H1 (cell line): ENCODE data around the gene RFPL2. TPM values are rescaled to one million over a fixed set of nuclear protein-coding genes. Genes with fewer than 3 reads are reported as not detected.
"Not testable (repeated sequence)": the region's sequence is repeated elsewhere in the genome, so short reads cannot be mapped to it uniquely, and the experiment has no call there.

Source experiments
- CTCF ChIA-PET: fragments of 300-600 bp; sonication (Branson Sonifier 250); formaldehyde crosslinking; loops from one replicate; lab custom pipeline; 2021; ENCODE audit not compliant: partially characterized antibody; lab: Charles Lee
- POLR2A ChIA-PET: fragments of 300-600 bp; sonication (Branson Sonifier 250); formaldehyde crosslinking; loops from one replicate; lab custom pipeline; 2021; ENCODE audit warnings: inconsistent platforms; ENCODE audit not compliant: partially characterized antibody; lab: Charles Lee
- DNase-seq, 2 experiments: peaks; one replicate each; pipeline versions ENCODE4 v3.0.0 to v3.0.0-alpha.2; 2010 to 2022; ENCODE audit warnings: low spot score in 2 of 2, low read depth in 1 of 2, mixed read lengths in 1 of 2
- FAIRE-seq: peaks from 2 replicates; lab custom pipeline; 2011; peaks lifted over from hg19 to GRCh38; lab: Jason Lieb, UNC
- H2AFZ ChIP-seq: 2 replicates; pipeline ENCODE4 v1.8.1; 2012; ENCODE audit warnings: low read length, inconsistent platforms
- H2AK5ac ChIP-seq: 2 replicates; pipeline ENCODE4 v1.6.1; 2013; ENCODE audit warnings: low read depth, low read length
- H2BK120ac ChIP-seq: replicated peaks from 2 replicates; pipeline ENCODE3; 2013; ENCODE audit warnings: low read depth, low read length, inconsistent platforms
- H2BK12ac ChIP-seq: 2 replicates; pipeline ENCODE4 v1.6.1; 2013; ENCODE audit warnings: low read depth, low read length
- H2BK15ac ChIP-seq: 2 replicates; pipeline ENCODE4 v1.6.1; 2013; ENCODE audit warnings: low read length
- H2BK20ac ChIP-seq: 2 replicates; pipeline ENCODE4 v1.6.1; 2013; ENCODE audit warnings: low read length
- H2BK5ac ChIP-seq: 2 replicates; pipeline ENCODE4 v1.6.1; 2013; ENCODE audit warnings: low read depth, low read length
- H3K14ac ChIP-seq: 2 replicates; pipeline ENCODE4 v1.6.1; 2013; ENCODE audit warnings: inconsistent platforms; ENCODE audit not compliant: insufficient read length
- H3K18ac ChIP-seq: 2 replicates; pipeline ENCODE4 v1.6.1; 2013; ENCODE audit warnings: low read length; ENCODE audit errors: extremely low read depth
- H3K23ac ChIP-seq: 2 replicates; pipeline ENCODE4 v1.6.1; 2013; ENCODE audit warnings: inconsistent platforms; ENCODE audit not compliant: insufficient read length
- H3K23me2 ChIP-seq: 2 replicates; pipeline ENCODE4 v1.6.1; 2013; ENCODE audit warnings: low read depth, low read length
- H3K27ac ChIP-seq: 2 replicates; pipeline ENCODE4 v1.6.1; 2011; ENCODE audit warnings: low read depth, low read length, inconsistent platforms
- H3K27me3 ChIP-seq, 4 experiments: replicated peaks in 1 of 4; 1 replicate in 1 of 4; 2 replicates in 3 of 4; pipeline versions ENCODE4 v1.6.1 to v1.8.1; 2011 to 2013; ENCODE audit warnings: low read length in 3 of 4, mild to moderate bottlenecking in 3 of 4, inconsistent platforms in 2 of 4, mixed read lengths in 2 of 4, moderate library complexity in 1 of 4; ENCODE audit not compliant: control insufficient read depth in 3 of 4, insufficient read depth in 3 of 4; ENCODE audit errors: extremely low read depth in 1 of 4
- H3K36me3 ChIP-seq, 4 experiments: 2 replicates each; pipeline versions ENCODE4 v1.6.1 to v1.8.1; 2011 to 2013; ENCODE audit warnings: mild to moderate bottlenecking in 4 of 4, low read length in 3 of 4, moderate library complexity in 2 of 4, control low read depth in 1 of 4, inconsistent platforms in 1 of 4; ENCODE audit not compliant: insufficient read depth in 4 of 4, control insufficient read depth in 2 of 4
- H3K4ac ChIP-seq: replicated peaks from 2 replicates; pipeline ENCODE3; 2013; ENCODE audit warnings: low read length, low read depth, mixed read lengths, inconsistent platforms; ENCODE audit not compliant: insufficient read length
- H3K4me1 ChIP-seq, 4 experiments: replicated peaks in 1 of 4; 1 replicate in 1 of 4; 2 replicates in 3 of 4; pipeline versions ENCODE4 v1.6.1 to v1.8.1; 2011 to 2013; ENCODE audit warnings: low read length in 3 of 4, inconsistent platforms in 2 of 4, mixed read lengths in 1 of 4; ENCODE audit not compliant: insufficient read depth in 4 of 4, control insufficient read depth in 3 of 4
- H3K4me2 ChIP-seq, 2 experiments: 2 replicates each; pipeline versions ENCODE4 v1.6.1 to v1.8.1; 2011 to 2013; ENCODE audit warnings: low read depth in 2 of 2, low read length in 2 of 2, control low read depth in 1 of 2, inconsistent platforms in 1 of 2, mild to moderate bottlenecking in 1 of 2; ENCODE audit not compliant: insufficient read depth in 1 of 2
- H3K4me3 ChIP-seq, 4 experiments: fragments of 200-600, 300-600 bp in 1 of 4; sonication (generic), shearing (Covaris generic), sonication (Bioruptor Twin) in 1 of 4; 2 replicates each; pipeline versions ENCODE4 v1.5.1 to v1.8.1; 2011 to 2016; ENCODE audit warnings: low read length in 4 of 4, low read depth in 3 of 4, control low read depth in 2 of 4, inconsistent platforms in 2 of 4, mild to moderate bottlenecking in 2 of 4, mixed read lengths in 1 of 4, moderate library complexity in 1 of 4; ENCODE audit not compliant: insufficient read depth in 2 of 4; ENCODE audit errors: extremely low read depth in 1 of 4
- H3K56ac ChIP-seq: replicated peaks from 2 replicates; pipeline ENCODE3; 2013; ENCODE audit warnings: low read depth, mild to moderate bottlenecking, mixed read lengths, low read length, inconsistent platforms; ENCODE audit not compliant: insufficient read length
- H3K79me1 ChIP-seq: 2 replicates; pipeline ENCODE4 v1.6.1; 2013; ENCODE audit warnings: low read depth, low read length, control low read depth
- H3K79me2 ChIP-seq, 2 experiments: 2 replicates each; pipeline versions ENCODE4 v1.6.1 to v1.8.1; 2012 to 2013; ENCODE audit warnings: low read length in 2 of 2, mild to moderate bottlenecking in 2 of 2, inconsistent platforms in 1 of 2; ENCODE audit not compliant: insufficient read depth in 2 of 2, control insufficient read depth in 1 of 2
- H3K9ac ChIP-seq, 4 experiments: replicated peaks in 1 of 4; 1 replicate in 1 of 4; 2 replicates in 3 of 4; pipeline versions ENCODE4 v1.6.1 to v1.8.1; 2011 to 2013; ENCODE audit warnings: low read depth in 3 of 4, low read length in 3 of 4, control low read depth in 2 of 4, mild to moderate bottlenecking in 2 of 4, moderate library complexity in 2 of 4, inconsistent platforms in 1 of 4; ENCODE audit errors: extremely low read depth in 1 of 4
- H3K9me3 ChIP-seq, 2 experiments: 2 replicates each; pipeline versions ENCODE4 v1.6.1 to v1.8.1; 2012 to 2013; ENCODE audit warnings: mild to moderate bottlenecking in 2 of 2, moderate library complexity in 2 of 2, control low read depth in 1 of 2, inconsistent platforms in 1 of 2, low read depth in 1 of 2, low read length in 1 of 2, mixed read lengths in 1 of 2; ENCODE audit not compliant: insufficient read depth in 2 of 2
- H4K20me1 ChIP-seq, 2 experiments: replicated peaks in 1 of 2; 2 replicates each; pipeline versions ENCODE3 to v1.8.1; 2011 to 2013; ENCODE audit warnings: inconsistent platforms in 2 of 2, low read length in 2 of 2, mild to moderate bottlenecking in 1 of 2; ENCODE audit not compliant: insufficient read depth in 2 of 2, control insufficient read depth in 1 of 2
- H4K5ac ChIP-seq: 2 replicates; pipeline ENCODE4 v1.6.1; 2013; ENCODE audit warnings: low read length, low read depth, mixed read lengths, inconsistent platforms; ENCODE audit not compliant: insufficient read length
- H4K8ac ChIP-seq: 2 replicates; pipeline ENCODE4 v1.8.0; 2013; ENCODE audit warnings: mild to moderate bottlenecking, moderate library complexity, low read length, inconsistent platforms; ENCODE audit not compliant: insufficient read depth; ENCODE audit errors: extremely low read depth
- H4K91ac ChIP-seq: replicated peaks from 2 replicates; pipeline ENCODE3; 2013; ENCODE audit warnings: low read length, mixed read lengths, inconsistent platforms; ENCODE audit not compliant: insufficient read length
- RAD21 ChIP-seq, 2 experiments: IDR thresholded peaks in 1 of 2; conservative IDR thresholded peaks in 1 of 2; 2 replicates each; pipeline ENCODE4 v1.6.1; 2011; ENCODE audit warnings: low read depth in 2 of 2, low read length in 2 of 2, improper control_type of control experiment in 1 of 2, inconsistent platforms in 1 of 2, mild to moderate bottlenecking in 1 of 2, moderate library complexity in 1 of 2
- WGBS, 2 experiments: shearing (Covaris generic) in 1 of 2; methylation state at CpG; one replicate each; pipeline versions ENCODE4 v1.1.6 to v1.1.7; 2013 to 2015; ENCODE audit warnings: low lambda C conversion rate in 2 of 2, mixed read lengths in 2 of 2, inconsistent platforms in 1 of 2, low coverage in 1 of 2, missing lambda C conversion rate in 1 of 2; ENCODE audit not compliant: insufficient replicate concordance in 2 of 2, insufficient coverage in 1 of 2, insufficient read length in 1 of 2; ENCODE audit errors: extremely low coverage in 1 of 2, missing lambda C conversion rate in 1 of 2; 5-methylcytosine and 5-hydroxymethylcytosine counted together
- polyA plus RNA-seq, 7 experiments: library from polyadenylated mRNA; depleted of rRNA in 3 of 7; stranded (reverse) in 5 of 7; unstranded in 2 of 7; fragments of >200 nt in 5 of 7; fragments of 200-250 nt in 2 of 7; gene quantifications; 1 replicate in 5 of 7; 2 replicates in 1 of 7; 4 replicates in 1 of 7; pipeline versions ENCODE4 v1.2.1 to v1.2.3, GENCODE V29; 2011 to 2013; ENCODE audit warnings: missing spikeins in 2 of 7, mixed read lengths in 2 of 7
- total RNA-seq: library from RNA; stranded (reverse); fragmentation: NEBNext Ultra II Directional; extraction: Animal tissue kit (Norgen Biotek cat#: 25700); gene quantifications from 2 replicates; pipeline ENCODE4 v1.2.1, GENCODE V29; 2021
- TF ChIP-seq, protein P1 (sequence below), 3 experiments: IDR thresholded peaks; 1 replicate in 2 of 3; 2 replicates in 1 of 3; pipeline versions ENCODE4 v1.5.1 to v1.6.1; 2011; ENCODE audit warnings: low read length in 3 of 3, mild to moderate bottlenecking in 3 of 3, inconsistent platforms in 2 of 3, low read depth in 1 of 3, moderate library complexity in 1 of 3; ENCODE audit not compliant: insufficient read depth in 1 of 3; ENCODE audit errors: control extremely low read depth in 1 of 3

The RFPL2 gene
- total and polyA plus RNA-seq, 2 of the 8 experiments (the other 6 are each of a cell fraction or from before 2014, with no cell fraction given), result 0.15 to 0.19 TPM

DNA sequence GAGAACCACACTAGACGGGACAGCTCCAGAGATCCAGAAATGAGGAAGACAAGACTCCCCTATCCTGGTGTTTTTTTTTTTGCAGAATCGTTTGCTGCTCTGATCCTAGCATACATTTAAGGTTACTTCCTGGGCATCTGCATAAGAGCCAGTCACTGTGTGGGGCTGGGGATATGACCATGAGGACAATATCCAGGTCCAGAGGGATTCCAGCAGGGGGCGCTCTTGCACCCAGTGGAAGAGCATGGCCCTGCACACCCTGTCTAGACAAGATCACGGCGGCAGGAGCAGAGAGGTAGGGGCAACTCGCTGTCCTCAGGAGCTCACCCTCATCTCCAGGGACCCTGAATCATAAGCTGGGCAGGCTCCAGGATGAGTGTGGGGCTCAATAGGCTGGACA, 64.2 kb downstream of the RFPL2 start:
- H3K79me1 ChIP-seq, H3K27me3 ChIP-seq, H2BK20ac ChIP-seq, H4K8ac ChIP-seq, H3K9ac ChIP-seq, H3K23ac ChIP-seq, H3K4me2 ChIP-seq, H2BK5ac ChIP-seq, H2BK15ac ChIP-seq, H4K5ac ChIP-seq, H2AK5ac ChIP-seq, POLR2A ChIA-PET, H2AFZ ChIP-seq, H3K14ac ChIP-seq, H3K9me3 ChIP-seq, H3K27ac ChIP-seq, H3K23me2 ChIP-seq, H3K18ac ChIP-seq, H2BK120ac ChIP-seq, H3K79me2 ChIP-seq, H3K56ac ChIP-seq, H4K20me1 ChIP-seq, H3K4me3 ChIP-seq, H3K4ac ChIP-seq, H2BK12ac ChIP-seq, H3K4me1 ChIP-seq, H4K91ac ChIP-seq, H3K36me3 ChIP-seq: not testable (repeated sequence)
- CTCF ChIA-PET, result interaction anchor here (0.6 to 4.4 kb wide), 5 partner anchors 10 to 238 kb away, joined by 3 to 20 read pairs (median 4); no protein-coding TSS in a partner anchor
- FAIRE-seq (peak; percentile 98), DNase-seq (peak in 1 of 2 experiments; percentile 45)
- TF ChIP-seq RAD21 (IDR thresholded peaks at IDR 0.05 in 1 of 2, conservative IDR thresholded peaks at IDR 0.05 in 1 of 2; ENCODE audit: low read depth in 2 of 2, low read length in 2 of 2), result peak; percentile 51 to 57
- TF ChIP-seq, protein P1, sequence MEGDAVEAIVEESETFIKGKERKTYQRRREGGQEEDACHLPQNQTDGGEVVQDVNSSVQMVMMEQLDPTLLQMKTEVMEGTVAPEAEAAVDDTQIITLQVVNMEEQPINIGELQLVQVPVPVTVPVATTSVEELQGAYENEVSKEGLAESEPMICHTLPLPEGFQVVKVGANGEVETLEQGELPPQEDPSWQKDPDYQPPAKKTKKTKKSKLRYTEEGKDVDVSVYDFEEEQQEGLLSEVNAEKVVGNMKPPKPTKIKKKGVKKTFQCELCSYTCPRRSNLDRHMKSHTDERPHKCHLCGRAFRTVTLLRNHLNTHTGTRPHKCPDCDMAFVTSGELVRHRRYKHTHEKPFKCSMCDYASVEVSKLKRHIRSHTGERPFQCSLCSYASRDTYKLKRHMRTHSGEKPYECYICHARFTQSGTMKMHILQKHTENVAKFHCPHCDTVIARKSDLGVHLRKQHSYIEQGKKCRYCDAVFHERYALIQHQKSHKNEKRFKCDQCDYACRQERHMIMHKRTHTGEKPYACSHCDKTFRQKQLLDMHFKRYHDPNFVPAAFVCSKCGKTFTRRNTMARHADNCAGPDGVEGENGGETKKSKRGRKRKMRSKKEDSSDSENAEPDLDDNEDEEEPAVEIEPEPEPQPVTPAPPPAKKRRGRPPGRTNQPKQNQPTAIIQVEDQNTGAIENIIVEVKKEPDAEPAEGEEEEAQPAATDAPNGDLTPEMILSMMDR (IDR thresholded peaks at IDR 0.05; ENCODE audit: control extremely low read depth in 1 of 3, insufficient read depth in 1 of 3, low read depth in 1 of 3, low read length in 3 of 3), result peak; percentile 36 to 60 (median 59)
- 63% methylated on average over 2 of the region's 6 CpGs; no CpG with 5 or more reads in 1 of the 2 experiments for WGBS, 2 experiments
